GM19099 (cell line): Measurements from ENCODE around the gene SYNE2.

Experiments
- POLR2A ChIP-seq: IDR thresholded peaks from 3 replicates; pipeline ENCODE4 v1.6.1; 2011; ENCODE audit warnings: low read depth; ENCODE audit not compliant: insufficient read length; ENCODE audit errors: extremely low read depth

SYNE2 gene

DNA sequence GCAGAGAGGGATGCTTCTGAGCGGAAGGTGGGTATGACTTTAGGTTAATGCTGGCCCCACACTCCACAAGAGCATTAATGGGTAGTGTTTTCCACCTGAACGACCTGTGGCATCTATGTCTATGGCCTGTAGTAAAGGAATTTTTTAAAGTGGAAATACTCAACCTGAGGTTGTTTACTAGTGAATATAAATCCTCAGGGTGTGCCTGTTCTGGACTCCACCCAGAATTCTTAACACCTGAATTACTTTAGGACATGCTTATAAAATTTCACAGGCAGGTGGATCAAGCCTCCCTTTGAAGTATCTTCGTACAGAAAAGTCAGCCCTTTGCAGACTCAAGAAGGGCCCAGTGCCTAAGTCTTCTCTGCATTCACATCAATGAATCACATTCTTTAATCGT, 245.3 kb downstream of the SYNE2 start:
- TF ChIP-seq POLR2A, result no peak

DNA sequence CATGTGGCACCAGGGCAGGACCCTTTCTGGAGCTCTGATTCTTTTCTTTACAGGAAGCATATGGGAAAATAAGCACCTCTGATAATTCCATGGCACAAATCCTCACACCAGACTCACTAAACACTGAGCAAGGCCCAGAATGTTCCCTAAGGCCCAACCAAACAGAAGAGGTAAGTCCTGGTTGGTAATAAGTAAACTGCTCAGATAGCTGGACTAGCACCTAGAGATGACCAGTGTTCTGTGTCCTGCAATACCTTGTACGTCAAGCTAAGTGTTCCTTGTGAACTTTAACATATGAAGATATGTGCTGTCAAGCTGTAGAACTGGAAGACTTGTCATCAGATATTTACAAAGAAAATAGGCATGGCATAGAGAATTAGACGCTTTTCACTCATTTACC, 254.6 kb downstream of the SYNE2 start:
- no peak for TF ChIP-seq POLR2A

DNA sequence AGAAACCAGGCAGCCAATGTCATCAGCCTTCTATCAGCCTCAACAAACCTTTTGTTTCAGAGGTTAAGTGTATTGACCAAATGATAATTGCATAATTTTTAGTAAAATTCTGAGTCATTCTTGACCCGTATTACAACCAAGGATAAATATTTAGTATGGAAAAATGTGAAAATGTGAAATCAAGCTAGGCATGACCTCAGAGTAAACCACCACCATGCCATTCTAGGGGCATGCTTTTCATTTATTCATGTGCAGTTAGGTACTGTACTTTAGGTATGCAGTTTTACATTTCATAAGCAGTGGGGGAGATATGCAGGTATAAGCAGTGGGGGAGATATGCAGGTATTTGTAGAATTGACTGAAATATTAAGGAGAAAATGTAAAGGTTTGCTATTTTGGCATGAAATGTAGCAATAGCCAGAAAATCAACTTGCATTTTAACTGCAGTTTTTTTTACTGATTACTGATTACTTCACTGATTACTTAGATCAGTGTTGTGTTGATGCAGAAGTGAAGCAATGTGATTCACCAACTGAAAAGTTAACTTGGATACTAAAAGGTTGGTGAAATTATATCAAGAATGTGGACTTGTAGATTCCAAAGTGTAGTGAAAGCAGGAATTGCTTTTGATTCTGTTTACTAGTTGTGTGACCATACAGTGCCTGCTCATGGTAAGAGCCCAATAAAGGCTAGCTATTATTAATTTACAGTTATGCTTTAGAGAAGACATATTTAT, 257.2 kb downstream of the SYNE2 start:
- no peak for TF ChIP-seq POLR2A

DNA sequence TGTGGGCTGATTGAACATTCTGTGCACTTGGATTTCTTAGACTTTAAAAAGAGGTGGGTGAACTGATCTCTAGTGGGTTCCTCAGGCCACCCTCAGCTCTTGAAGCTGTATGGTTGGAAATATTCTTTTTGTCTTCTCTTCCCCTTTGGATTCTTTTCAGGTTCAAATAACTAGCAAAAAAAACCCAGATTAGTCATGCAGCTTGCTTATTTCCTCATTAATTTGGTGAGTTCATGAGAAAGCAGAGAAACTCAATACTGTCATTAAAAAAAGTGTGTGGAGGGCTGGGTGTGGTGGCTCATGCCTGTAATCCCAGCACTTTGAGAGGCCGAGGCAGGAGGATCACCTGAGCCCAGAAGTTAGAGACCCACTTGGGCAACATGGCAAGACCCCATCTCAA, 258.0 kb downstream of the SYNE2 start:
- TF ChIP-seq POLR2A, result no peak

DNA sequence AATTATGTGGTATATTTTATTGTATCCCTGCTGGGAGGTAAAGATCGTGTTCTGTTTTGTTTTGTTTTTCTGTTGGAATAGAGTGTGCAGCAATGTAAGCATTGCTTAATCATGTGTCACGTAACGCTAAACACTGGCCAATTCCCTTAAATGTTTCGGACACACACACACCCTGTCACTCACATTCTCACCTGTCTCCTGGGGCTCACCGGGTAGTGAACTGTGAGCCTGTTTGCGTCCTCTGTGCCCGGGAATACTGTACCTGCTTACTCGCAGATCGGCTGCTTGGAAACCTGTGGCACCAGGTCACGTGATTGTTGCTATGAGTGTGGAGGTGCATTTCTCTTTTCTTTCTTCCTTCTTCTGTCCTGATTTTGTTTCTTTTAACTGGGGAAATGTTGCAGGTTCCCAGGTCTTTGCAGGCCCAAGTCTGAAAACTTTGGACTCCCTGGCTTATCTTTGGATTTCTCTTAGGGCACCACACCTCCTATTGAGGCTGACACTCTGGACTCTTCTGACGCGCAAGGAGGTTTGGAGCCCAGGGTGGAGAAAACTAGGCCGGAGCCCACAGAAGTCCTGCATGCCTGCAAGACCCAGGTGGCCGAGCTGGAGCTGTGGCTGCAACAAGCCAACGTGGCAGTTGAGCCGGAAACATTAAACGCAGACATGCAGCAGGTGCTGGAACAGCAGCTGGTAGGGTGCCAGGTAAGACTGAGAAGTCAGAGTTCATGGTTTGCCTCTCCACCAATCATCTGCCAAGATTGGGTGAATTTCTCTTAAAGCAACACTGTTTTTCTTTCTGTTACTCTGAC, 260.3 kb downstream of the SYNE2 start:
- TF ChIP-seq POLR2A, result no peak

DNA sequence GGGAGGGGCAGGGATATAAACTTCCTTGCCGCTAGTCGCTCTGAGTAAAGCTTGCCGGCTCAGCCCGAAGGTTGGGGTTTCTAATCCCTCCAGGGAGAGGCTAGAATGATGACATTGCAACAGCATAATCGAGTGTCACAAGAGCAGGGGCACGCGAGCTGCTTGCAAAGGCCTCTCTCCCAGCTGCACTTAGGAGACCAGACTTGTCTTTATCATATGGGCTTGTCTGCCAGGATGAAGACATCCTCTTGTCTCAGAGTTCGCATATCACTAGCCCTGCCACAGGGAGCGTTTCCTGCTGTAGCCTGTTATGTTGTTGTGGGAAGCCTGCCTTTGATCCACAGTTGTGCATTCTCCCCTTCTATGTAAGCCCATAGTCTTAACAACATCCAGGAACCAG, 261.4 kb downstream of the SYNE2 start:
- TF ChIP-seq POLR2A, result no peak

DNA sequence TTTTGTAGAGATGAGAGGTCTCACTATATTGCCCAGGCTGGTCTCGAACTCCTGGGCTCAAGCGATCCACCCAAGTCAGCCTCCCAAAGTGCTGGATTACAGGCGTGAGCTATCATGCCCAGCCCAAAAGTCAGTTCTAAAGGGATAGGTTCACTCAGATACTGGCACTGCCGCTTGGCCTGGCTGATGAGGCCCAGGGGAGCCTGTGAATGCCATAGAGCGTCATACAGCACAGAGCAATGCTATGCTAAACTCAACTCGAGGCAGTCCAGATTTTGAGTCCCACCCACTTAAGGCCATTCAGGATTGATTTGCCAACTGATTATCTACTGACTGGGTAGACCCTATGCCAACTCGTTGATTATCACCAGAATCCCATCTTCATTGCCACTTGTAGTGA, 262.0 kb downstream of the SYNE2 start:
- TF ChIP-seq POLR2A, result no peak

DNA sequence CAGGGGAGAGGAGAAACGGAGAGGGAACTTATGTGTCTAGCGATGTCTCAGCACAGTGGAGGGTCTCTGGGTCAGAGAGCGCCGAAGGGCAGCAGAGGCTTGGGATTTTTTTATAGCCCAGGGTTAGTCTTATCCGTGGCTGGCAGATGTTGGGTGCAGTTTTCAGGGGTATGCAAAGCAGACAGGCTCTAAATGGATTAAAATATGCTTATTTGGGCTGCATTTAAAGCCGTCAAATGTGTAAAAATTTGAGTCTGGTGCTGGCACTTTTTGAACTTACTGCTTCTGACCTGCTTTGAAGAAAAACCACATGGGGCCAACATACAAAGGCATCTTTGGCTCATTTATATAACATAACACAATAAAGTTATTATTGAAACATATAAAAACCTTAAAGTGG, 262.6 kb downstream of the SYNE2 start:
- TF ChIP-seq POLR2A, result no peak

DNA sequence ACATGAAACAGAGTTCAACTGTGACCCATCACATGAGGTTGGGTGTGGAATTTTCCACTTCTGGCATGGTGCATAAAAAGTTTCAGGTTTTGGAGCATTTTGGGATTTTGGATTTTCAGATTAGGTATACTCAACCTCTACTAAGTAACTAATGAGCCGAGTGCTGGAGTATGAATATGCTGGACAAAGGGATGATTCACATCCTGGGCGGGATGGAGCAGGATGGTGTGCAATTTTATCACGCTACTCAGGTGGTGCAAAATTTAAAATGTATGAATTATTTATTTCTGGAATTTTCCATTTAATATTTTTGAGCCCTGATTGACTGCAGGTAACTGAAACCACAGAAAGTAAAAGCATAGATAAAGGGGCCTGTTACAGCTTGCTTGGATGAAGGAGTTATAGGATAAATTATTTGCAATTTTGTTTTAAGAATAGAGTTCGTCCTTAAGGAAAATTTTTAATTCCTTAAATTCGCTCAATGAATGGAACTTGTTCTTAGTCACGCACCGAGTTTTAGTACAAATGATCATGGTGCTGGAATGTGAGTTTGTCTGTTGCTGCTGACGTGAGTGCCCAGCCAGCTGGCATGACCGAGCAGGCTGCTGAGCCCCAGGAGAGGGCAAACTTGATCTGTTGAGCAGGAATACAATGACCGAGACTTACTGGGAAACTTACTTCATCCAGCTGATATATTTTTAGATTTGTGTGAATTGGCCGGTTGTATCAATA, 265.0 kb downstream of the SYNE2 start:
- no peak for TF ChIP-seq POLR2A

DNA sequence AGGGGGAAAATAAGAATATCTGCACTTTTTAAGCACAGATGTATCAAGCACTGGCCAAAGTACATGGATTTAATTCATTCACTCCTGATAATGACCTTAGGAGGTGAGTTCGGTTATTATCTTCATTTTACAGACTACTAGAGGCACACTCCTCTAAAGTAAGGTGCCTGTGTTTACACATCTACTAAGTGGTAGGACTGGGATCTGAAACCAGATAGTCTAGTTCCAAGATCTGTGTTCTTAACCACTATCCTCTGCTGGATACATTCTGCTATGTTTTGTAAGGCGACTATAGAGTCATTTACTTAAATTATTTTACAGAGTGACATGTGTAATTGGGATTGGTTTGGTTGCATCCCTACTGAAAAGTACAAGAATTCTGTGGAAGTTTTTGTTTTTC, 266.1 kb downstream of the SYNE2 start:
- TF ChIP-seq POLR2A, result no peak

DNA sequence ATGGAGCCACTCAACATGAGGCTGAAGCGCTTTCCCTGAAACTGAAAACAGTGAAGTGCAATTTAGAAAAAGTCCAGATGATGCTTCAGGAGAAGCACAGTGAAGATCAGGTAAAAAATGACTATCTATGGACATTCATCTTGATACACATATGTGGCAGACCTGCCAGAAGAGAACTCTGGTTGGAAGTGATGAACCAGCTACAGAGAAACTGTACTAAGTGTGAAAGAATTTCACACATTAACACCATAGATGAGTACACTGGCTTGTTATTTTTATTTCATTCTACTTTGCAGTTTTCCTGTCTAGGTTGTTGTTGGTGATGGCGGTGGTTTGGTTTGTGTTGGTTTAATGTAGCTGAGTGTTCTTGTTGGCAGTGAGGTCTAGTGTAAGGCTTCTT, 266.7 kb downstream of the SYNE2 start:
- TF ChIP-seq POLR2A, result no peak

DNA sequence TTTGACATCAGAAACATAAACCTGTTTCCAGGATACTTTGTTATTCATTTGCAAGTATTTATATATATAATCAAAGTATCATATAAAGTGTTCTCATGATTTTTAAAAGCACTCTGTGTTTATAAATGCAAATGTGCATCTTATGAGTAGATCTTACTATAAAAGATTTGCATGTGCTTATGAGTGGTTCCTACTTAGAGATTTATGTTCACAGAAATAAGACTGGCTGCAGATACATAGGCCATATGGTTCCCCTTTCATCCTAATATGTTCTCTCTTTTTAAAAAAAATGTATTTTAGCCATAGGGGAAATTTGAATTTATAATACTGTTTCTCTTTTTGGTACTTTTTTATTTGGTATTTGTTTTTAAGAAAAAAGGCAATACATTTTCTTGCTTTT, 267.2 kb downstream of the SYNE2 start:
- no peak for TF ChIP-seq POLR2A

DNA sequence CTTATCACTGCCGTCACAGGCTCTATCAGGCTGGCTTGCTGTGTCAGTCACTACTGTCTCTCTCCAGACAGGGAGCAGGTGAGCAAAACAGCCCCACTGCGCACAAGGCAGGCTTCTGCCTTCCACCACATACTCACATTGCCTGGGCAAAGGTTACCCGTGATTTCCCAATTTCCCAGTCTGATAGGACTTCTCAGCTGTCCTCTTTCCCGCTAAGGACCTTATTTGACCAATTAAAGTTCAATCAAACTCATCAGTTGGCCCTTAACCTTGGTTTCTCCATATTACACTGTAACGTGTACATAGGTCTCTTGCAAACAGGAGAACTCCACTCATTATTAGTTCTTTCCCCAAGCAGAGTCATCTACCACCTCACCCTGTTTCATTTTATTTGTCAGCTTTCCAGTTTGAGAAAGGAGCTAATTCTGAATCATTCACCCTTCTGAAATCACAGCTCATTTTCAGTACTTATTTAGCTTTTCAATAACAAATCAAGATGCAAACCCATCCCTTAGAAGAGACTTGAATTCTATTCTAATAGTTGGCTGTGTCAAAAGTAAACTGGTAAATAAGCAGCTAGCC, 270.5 kb downstream of the SYNE2 start:
- no peak for TF ChIP-seq POLR2A

DNA sequence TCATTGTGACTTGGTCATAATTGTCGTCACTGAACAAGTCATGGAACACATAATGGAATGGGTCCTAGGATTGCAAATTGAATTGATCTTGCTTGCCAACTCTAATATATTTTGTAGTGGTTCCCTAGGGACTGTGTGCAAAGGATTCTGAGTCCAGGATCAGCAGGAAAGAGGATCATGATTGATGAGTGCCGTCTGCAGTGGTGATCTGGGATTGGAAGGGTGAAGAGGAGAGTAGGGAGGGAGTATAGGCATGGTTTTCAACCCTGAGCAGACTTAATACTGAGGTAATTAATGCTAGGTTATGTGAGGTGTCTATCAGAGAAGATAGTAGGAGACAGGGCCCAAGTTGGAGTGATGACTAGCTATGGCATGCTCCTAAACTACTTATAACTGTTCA, 272.5 kb downstream of the SYNE2 start:
- TF ChIP-seq POLR2A, result no peak

DNA sequence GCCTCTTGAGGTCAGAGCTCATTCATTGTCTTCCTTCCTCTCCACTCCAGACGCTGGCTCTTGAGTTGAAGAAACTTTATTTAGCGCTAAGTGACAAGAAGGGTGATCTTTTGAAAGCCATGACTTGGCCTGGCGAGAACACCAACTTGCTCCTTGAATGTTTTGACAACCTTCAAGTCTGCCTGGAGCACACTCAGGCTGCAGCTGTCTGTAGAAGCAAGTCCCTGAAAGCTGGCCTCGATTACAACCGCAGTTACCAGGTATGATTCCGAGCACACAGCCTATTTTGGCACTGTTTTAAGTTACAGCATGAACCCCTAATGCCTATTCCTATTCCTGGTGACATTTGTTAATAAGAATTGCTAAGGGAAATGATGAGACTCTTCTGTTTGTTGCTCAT, 273.7 kb downstream of the SYNE2 start:
- no peak for TF ChIP-seq POLR2A

DNA sequence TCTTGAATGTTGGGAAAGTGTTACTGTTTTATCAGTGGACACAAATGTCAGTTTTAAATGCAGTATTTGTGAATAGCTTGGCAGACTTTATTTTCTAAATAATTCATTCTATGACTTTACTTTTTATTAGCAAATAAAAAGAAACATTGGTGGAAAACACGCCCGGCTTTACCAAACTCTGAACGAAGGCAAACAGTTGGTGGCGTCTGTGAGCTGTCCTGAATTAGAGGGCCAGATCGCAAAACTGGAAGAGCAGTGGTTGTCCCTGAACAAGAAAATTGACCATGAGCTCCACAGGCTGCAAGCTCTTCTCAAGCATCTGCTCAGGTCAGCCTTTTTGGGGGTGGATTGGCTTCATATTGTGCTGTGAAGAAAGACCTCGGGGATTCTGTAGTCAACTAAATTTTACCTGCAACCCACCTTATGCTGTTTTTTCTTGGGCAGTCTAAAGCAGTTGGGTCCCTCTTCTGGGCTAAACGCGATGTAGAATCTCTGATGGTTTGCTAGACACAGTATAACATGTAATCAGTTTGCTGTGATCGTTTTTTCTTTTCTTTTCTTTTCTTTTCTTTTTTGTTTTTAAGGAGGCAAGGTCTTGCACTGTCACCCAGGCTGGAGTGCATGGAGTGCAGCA, 285.0 kb downstream of the SYNE2 start:
- TF ChIP-seq POLR2A, result no peak
